ENCODE measurements around the gene C14orf132.
"Not testable (repeated sequence)": the region's sequence is repeated elsewhere in the genome, so short reads cannot be mapped to it uniquely, and the experiment has no call there.

The C14orf132 gene

GRCh38 chr14:96038920-96039632 lies at the start of gene C14orf132:
Gene C14orf132, plus strand, starts transcription at chr14:96039362. Its CDS starts 139 bp downstream, at chr14:96039501.
- peak; percentile 85 for DNase-seq

- DNase-seq, result peak; percentile 27
Measured at GRCh38 chr14:95993768-95994592, 45.2 kb upstream of the C14orf132 start.

GRCh38 chr14:95994593-95994928 lies 44.6 kb upstream of the C14orf132 start:
- DNase-seq, result no peak

- DNase-seq, result no peak
Measured at GRCh38 chr14:95998656-95999055, 40.5 kb upstream of the C14orf132 start.

GRCh38 chr14:96001866-96002497 lies 37.2 kb upstream of the C14orf132 start:
- peak; percentile 78 for DNase-seq

GRCh38 chr14:96002498-96002884 lies 36.7 kb upstream of the C14orf132 start:
- DNase-seq, result no peak

GRCh38 chr14:96011131-96011530 lies 28.0 kb upstream of the C14orf132 start:
- DNase-seq, result no peak

- DNase-seq, result no peak
Measured at GRCh38 chr14:96011607-96012006, 27.6 kb upstream of the C14orf132 start.

GRCh38 chr14:96012757-96013156 lies 26.4 kb upstream of the C14orf132 start:
- DNase-seq, result not testable (repeated sequence)

- DNase-seq, result no peak
Measured at GRCh38 chr14:96014176-96014575, 25.0 kb upstream of the C14orf132 start.

GRCh38 chr14:96016501-96017160 lies 22.5 kb upstream of the C14orf132 start:
- DNase-seq, result no peak

GRCh38 chr14:96017882-96018281 lies 21.3 kb upstream of the C14orf132 start:
- DNase-seq, result no peak

- DNase-seq, result no peak
Measured at GRCh38 chr14:96027431-96028355, 11.5 kb upstream of the C14orf132 start.

- no peak for DNase-seq
Measured at GRCh38 chr14:96029089-96029645, 10.0 kb upstream of the C14orf132 start.

GRCh38 chr14:96030108-96030760 lies 8.9 kb upstream of the C14orf132 start:
- DNase-seq, result no peak

GRCh38 chr14:96031691-96032090 lies 7.5 kb upstream of the C14orf132 start:
- DNase-seq, result no peak

- DNase-seq, result no peak
Measured at GRCh38 chr14:96035456-96035855, 3.7 kb upstream of the C14orf132 start.

GRCh38 chr14:96037891-96038557 lies 1.1 kb upstream of the C14orf132 start:
- DNase-seq, result peak; percentile 60

- peak; percentile 27 for DNase-seq
Measured at GRCh38 chr14:96038558-96038919, 623 bp upstream of the C14orf132 start.

- DNase-seq, result peak; percentile 41
Measured at GRCh38 chr14:96039633-96040311, 610 bp downstream of the C14orf132 start.

Data from right hindlimb (tissue), 1 donor.